COR-L47 (cell line): ENCODE measurements around the gene OBSL1.

Source experiments
- DNase-seq: peaks from one replicate; lab custom pipeline; 2025; lab: John Stamatoyannopoulos, UW

The OBSL1 gene

DNA sequence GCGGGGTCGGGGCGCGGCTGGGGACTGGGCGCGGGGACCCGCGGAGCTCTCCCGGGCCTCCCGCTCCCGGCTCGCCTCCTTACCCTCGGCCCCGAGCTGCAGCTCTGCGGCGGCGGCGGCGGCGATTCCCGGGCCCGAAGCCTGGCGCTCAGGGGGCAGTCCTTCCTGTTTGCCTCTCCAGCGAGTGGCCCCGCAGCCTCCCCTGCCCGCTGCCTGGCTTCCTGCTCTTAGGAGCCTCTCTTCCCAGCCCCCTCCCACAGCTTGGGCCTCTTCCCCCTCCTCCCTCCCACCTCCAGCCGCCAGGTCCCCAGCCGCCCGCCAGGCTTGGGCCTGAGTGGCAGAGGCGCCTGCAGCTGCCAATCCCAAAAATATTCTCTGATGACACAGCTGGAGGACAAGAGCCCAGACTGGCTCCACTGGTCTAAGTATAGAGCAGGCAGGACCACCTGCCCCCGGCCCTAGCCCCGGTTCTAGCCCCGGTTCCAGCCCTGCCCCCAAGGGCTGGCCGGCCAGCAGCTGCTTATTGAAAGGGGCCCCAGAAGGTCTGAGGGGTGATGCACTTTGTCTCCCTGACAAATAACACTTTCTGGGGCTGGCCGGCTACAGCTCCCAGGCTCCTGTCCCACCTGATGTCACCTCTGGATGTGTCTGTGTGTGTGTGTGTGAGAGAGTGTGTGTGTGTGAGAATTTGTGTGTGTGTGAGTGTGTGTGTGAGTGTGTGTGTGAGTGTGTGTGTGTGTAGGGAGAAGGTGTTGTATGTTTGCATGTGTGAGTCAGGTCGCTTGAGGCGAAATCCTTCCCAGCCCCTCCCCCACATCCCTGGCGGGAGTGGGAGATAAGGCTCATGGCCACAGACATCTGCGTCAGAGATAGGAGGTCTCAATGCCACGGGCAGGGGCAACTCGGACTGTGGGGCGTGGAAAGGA lies at the start of gene OBSL1:
TSS of gene OBSL1 (minus strand) at position 229 of the 926 bp plus-strand sequence. CDS start 307 bp downstream, outside the sequence.
- DNase-seq = peak; percentile 88

DNA sequence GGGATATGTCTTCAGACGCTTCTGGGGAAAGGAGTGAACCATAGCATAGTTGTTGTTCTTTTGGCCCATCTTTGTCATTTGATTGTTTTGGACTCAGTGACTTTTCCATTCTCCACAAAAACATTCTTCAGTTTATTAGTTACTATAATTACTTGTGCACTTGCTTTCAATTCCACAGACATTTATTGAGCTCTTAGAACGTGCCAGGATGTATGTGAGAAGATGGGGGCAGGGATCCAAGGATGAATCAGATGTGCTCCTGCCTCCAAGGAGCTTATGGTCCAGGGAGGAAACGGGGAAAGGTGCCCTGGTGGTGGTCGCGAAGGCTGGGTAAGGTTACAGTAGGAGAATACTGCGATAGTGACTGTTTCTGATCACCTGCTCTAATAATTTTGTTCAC lies 49.2 kb upstream of the OBSL1 start:
- DNase-seq = no peak

DNA sequence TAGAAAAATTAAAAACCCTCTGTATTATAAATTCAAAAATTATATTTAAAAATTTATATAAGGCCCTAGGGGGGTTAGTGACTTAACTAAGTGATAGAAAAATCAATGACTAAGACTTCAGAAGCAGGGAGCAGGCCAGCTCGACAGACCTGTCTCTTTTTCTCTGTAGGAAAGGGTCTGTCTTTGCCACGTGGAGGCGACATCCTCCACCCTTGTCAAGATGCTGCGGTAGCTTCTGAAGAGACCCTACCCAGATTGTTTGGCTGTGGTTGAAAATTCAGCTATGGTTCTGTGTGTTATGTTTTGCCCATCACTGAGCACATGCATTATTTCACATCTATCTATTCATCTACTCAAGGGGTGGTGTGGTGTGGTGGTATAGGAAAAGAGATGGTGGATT lies 47.9 kb upstream of the OBSL1 start:
- no peak for DNase-seq

DNA sequence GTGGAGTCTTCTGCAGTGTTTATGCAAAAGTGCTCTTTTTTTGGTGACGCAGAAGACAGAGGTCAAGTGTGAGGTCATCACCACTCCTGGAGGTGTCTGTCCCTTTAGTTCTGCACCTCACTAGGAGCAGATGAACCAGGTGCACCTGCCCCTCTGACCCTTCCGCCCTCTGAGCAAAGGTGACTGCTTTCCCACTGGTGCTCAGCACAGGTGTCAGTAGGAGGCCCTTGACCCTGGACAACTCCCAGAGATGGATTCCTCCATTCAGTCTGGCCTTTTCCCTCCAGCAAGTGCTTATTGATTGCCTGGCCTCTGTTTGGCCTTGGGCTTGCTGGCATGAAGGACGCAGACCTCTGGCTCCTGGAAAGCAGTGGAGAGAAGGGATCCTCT lies 47.4 kb upstream of the OBSL1 start:
- DNase-seq = no peak

DNA sequence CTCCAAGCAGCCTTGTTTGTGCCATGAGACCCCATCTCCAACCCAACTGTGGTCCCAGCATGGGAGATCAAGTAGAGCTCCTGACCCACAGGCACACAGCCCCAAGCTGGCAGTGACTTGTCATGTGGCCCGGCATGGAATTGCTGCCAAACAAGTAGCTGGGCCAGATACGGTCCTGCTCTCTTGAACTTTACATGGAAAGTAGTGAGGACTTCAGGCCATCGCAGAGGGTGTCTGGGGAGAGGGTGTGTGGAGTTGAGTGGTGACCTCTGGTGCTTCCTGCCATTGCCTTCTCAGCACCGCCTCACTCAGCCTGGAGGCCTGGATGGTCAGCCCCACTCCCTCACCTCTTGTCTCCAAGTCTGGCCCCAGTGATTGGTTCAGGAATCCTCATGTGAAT lies 45.2 kb upstream of the OBSL1 start:
- no peak for DNase-seq

DNA sequence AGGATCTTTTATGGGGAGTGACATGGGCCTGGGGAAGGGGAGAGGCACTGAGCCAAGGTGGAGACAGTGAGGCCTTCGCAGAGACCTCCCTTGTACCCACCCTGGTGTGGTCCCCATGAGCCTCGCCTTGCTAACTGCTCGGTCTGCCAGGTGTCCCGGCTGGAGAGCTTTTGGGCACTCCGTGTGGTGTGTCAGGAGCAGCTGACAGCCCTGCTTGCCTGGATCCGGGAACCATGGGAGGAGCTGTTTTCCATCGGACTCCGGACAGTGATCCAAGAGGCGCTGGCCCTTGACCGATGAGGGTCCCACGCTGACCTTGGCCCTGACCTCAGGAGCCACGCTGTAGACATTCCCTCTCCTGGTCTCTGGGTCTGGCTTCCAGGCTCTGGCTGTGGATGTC lies 44.6 kb upstream of the OBSL1 start:
- no peak for DNase-seq

DNA sequence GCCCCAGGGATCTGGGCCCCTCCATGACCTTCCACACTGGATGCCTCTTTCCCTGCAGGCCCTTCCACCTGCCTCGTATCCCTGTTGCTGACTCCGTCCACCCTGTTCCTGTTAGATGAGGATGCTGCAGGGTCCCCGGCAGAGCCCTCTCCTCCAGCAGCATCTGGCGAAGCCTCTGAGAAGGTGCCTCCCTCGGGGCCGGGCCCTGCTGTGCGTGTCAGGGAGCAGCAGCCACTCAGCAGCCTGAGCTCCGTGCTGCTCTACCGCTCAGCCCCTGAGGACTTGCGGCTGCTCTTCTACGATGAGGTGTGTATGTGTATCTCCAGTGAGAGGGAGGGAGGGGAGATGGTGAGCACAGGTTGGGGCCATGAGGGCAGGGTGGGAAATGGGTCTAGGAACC lies 43.7 kb upstream of the OBSL1 start:
- no peak for DNase-seq

DNA sequence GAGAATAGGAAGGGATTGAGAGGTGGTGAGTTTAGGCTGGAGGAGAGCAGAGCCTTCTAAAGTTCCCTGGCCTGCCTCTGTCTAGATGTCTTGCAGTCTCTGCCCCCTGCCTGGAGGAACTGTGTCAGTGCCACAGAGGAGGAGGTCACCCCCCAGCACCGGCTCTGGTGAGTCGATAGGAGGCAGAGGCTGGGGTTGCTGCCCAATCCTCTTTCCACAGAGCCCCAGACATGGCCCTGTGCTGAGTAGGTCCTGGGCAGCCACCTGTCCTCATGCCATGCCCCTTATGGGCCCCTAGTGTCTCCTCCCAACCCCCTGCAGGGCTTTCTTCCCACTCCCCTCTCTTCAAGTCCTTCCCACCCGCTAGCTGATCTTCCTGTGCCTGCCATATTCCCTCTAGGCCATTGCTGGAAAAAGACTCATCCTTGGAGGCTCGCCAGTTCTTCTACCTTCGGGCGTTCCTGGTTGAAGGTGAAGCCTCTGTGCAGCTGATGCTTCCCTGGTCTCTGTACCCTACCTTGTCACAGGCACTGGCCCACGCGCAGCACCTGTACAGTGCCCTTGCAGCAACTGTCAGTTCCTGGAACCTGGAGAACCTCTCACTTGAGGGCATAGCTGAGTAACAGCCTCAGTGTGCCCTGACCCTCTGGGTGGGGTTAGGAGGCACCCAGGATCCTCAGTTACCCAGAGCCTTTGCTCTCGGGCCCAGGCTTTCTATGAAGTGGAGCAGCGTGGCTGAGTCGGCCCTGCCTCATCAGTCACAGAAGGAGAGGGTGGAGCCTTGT lies 42.9 kb upstream of the OBSL1 start:
- no peak for DNase-seq

DNA sequence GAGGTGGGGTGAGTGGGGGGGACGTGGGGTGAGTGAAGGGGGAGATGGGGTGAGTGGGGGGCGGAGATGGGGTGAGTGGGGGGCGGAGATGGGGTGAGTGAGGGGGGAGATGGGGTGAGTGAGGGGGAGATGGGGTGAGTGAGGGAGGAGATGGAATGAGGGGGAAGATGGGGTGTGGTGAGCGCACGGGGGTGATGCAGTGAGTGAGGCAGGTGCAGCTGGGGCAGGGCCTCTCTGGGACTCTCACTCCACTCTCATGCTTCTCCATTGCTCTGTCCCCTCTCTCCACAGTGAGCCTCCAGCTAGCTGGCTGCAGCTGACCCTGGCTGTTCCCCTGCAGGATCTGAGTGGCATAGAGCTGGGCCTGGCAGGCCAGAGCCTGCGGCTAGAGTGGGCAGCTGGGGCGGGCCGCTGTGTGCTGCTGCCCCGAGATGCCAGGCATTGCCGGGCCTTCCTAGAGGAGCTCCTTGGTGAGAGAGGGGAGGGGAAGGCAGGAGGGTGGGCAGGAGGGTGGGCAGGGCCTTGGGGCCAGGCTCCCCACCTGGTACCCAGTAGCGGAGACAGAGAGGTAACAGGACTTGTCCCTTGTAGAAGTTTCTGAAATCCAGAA lies 42.2 kb upstream of the OBSL1 start:
- DNase-seq = no peak

DNA sequence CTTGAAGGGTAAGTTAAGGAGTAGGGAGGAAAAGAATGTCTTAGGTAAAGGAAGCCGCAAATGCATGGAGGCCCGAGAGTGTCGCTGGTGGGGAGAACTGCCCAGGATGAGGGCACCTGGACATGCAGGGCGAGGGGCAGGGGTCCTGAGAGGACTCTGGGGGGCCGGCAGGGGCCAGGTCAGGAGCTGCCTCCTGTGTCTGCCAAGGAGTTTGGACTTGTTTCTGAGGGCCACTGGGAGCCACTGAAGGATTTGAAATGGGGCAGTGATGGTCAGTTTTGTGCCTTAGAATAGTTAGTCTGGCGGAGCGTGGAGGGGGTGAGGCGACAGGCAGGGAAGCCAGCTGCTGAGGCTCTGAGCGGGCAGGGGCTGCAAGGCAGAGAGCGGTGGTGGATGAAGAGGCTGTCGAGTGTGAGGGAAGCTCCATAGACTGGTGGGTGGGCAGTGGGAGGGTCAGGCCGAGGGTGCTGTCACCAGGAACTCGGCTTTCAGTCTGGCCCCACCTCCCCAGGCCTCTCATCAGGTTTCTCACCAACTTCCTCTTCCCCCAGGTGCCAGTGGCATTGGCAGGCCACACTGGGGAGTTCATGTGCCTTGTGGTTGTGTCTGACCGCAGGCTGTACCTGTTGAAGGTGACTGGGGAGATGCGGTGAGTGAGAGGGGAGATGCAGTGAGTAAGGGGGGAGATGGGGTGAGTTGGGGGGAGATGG lies 41.4 kb upstream of the OBSL1 start:
- no peak for DNase-seq

DNA sequence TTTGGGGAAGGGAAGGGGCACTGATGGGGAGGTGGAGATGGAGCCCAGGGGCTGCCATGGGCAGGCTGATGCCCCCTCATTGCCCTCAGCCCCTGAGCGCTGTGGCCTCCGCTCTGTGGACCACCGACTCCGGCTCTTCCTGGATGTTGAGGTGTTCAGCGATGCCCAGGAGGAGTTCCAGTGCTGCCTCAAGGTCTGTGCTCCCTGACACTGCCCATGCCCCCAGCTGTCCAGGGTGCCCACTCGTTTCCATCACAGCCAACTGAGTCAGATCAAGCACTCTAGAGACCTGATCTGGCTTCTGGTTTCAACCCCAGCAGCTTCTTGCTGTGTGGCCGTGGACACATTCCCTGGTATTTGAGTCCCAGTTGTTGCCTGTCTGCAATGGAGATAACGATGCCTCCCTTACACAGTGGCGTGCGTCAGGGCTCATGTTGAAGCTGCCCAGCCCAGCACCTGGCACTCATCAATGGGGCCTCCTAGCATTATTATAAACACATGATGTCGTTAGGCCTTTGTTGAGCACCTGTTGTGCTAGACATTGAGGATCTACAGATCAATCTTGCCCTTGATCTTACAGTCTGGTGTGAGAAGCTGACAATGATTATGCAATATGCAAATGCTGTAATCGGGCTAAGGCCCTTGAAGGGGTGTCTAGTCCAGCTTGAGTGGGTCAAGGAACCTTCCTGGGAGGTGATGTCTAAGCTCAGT lies 40.7 kb upstream of the OBSL1 start:
- DNase-seq = peak; percentile 6

DNA sequence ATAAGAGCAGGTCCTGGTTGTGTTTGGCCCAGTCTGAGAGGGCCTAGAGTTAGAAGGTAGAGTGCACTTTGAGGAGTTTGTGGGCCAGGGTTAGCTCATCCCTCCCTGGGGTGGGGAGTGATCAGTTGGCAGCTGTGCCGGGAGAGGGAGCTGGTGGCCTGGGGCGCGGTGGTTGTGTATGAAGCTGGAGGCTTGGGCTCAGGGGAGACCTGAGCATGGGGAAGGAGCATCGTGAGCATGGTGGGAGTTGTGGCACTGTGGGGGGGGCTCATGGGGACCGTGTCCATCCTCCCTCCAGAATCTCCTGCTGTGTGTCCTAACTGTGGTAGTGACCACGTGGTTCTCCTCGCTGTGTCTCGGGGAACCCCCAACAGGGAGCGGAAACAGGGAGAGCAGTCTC lies 40.0 kb upstream of the OBSL1 start:
- DNase-seq = no peak

DNA sequence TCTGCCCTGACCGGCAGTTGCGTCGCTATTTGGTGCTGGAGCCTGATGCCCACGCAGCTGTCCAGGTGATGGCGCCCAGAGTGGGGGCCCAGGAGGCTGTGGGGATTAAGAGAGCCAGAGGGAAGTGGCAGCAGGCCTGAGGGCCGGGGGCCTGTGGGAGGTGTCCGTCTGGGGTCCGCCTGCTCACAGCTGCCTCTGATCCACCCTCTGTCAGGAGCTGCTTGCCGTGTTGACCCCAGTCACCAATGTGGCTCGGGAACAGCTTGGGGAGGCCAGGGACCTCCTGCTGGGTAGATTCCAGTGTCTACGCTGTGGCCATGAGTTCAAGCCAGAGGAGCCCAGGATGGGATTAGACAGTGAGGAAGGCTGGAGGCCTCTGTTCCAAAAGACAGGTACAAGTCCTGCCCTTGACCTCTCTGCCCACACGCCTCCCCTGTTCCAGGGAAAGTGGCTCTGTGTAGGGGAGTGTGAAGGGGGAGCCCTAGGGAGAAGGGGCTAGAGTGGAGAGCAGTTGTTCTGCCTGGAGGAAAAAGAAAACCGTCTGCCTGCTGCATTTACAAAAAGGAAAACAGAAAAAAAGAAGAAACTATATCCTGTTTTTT lies 37.9 kb upstream of the OBSL1 start:
- no peak for DNase-seq

DNA sequence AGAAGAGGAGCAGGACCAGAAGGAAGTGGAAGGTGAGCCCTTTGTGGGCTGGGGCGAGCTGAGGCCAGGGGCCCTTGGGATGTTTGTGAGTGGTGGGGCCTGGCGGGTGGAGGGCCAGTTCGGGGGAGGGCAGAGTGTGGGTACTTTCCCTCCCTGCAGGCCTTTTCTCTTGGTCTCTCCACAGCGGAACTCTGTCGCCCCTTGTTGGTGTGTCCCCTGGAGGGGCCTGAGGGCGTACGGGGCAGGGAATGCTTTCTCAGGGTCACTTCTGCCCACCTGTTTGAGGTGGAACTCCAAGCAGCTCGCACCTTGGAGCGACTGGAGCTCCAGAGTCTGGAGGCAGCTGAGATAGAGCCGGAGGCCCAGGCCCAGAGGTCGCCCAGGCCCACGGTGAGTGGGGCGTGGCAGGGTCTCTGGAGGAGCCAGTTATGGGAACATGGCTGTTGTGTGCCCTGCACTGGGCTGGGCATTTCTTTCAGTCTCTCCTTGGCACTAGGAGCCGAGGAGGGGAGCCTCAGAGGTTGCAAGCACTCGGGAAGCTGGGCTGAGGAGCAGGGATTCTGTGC lies 37.1 kb upstream of the OBSL1 start:
- DNase-seq = no peak

DNA sequence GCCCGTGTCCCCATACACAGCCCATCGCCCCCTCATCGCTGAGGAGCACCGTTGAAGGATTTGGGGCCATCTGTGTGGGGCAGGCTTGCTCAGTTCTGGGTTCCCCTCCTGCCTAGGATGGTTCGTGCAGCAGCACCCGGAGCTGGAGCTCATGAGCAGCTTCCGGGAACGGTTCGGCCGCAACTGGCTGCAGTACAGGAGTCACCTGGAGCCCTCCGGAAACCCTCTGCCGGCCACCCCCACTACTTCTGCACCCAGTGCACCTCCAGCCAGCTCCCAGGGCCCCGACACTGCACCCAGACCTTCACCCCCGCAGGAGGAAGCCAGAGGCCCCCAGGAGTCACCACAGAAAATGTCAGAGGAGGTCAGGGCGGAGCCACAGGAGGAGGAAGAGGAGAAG lies 36.6 kb upstream of the OBSL1 start:
- no peak for DNase-seq

DNA sequence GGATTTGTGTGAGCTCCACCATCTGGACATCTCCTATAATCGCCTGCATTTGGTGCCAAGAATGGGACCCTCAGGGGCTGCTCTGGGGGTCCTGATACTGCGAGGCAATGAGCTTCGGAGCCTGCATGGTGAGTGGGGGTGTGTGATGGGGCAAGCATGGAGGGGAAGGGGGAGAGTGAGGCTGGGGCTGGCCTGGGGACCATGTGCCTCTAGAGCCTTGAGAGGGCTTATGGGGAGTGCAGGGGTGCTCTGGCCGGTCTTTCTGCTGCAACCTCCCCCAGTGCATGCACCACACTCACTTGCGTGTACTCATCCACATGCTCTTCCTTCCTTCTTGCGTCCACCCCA lies 34.2 kb upstream of the OBSL1 start:
- no peak for DNase-seq

DNA sequence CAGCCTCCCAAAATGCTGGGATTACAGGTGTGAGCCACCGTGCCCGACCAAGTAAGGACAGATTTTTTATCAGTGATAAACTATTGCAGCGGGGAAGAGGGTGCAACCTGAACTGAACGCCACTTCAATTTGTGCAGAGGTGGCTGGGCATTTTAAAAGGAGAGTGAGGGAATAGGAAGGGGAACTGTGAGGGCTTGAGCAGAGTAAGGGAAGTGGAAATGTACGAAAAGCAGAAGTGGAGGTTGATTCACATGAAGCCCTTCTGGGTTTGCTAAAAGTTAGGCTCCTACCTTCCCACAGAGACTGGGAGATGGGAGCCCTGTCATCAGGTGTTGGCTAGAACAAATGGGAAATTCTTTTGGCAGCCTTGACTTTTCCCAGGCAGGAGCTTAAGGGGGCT lies 32.4 kb upstream of the OBSL1 start:
- DNase-seq = no peak

DNA sequence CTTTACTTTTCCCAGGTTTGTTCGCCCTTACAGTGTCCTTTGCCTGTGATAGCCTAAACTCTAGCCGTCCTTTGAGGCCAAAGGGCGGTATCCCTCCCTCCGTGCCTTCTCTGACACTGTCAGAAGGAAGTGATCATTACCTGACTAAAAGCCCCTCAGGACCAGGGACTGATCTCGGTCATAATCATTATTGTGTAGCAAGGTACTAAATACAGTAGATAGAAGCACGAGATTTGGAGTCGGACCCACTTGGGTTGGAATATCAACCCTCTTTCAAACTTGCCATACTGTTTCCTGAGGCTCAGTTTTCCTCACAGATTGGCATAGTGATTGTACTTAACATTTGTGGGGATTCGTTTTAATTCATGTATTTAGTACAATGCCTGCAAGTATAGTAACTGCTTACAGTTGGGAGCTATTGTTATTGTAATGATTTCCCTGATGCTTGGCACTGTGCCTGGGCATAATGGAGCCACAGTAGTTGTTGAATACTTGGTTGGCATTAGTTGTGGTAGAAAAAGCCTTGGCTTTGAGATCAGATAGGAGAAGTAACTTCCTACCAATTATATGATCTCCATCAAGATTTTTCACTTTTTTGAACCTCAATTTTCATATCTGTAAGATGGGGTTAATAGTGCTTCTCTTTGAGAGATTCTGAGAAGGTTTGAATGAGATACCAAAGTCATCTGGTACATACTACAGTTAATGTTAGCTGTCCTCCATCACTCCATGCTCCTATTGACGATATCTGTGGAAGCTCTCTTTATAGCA lies 27.2 kb upstream of the OBSL1 start:
- peak; percentile 36 for DNase-seq

DNA sequence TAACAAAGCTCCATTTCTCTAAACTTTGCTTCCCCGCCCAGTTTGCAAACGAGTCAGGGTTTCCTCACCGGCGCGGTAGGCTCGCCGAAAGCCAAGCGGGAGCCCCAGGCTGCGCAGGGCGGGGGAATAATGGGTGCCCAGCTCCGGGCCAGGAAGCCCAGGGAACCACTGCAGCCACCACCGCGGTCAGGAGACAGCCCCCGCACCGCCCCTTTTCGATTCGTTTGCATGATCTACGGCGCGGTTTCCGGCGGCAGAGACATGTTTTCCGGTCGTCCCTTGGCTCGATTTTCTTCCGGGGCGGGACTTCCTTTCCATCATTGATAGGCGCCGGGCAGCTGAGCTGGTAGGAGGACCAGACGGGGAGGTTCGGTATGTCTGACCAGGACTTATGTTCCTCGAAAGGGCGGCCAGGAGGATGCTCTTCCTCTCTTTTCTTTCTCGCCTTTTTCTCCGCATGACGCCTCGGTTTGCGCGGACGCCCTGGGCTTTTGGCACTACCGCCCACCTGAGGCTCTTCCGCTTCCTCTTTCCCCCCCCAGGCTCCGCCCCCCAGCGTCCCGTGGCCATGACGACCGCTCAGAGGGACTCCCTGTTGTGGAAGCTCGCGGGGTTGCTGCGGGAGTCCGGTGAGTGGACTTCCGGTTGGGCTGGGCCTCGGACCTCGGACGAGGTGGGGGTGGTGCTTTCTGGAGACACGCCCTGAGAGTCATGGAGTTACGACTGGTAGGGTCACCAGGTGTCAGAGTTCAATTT lies 26.4 kb upstream of the OBSL1 start, which contains the start of gene STK11IP:
TSS of gene STK11IP (plus strand) at position 306 of the 756 bp plus-strand sequence. CDS start at position 569, 263 bp downstream.
- DNase-seq = peak; percentile 97
